GM12872 (cell line): ENCODE results near the gene AIFM1.

Source experiments
- CTCF ChIP-seq: IDR thresholded peaks from 3 replicates; pipeline ENCODE4 v1.5.1; 2011; ENCODE audit warnings: low read depth, mild to moderate bottlenecking, low read length, moderate library complexity; ENCODE audit not compliant: insufficient read depth

AIFM1 gene

DNA sequence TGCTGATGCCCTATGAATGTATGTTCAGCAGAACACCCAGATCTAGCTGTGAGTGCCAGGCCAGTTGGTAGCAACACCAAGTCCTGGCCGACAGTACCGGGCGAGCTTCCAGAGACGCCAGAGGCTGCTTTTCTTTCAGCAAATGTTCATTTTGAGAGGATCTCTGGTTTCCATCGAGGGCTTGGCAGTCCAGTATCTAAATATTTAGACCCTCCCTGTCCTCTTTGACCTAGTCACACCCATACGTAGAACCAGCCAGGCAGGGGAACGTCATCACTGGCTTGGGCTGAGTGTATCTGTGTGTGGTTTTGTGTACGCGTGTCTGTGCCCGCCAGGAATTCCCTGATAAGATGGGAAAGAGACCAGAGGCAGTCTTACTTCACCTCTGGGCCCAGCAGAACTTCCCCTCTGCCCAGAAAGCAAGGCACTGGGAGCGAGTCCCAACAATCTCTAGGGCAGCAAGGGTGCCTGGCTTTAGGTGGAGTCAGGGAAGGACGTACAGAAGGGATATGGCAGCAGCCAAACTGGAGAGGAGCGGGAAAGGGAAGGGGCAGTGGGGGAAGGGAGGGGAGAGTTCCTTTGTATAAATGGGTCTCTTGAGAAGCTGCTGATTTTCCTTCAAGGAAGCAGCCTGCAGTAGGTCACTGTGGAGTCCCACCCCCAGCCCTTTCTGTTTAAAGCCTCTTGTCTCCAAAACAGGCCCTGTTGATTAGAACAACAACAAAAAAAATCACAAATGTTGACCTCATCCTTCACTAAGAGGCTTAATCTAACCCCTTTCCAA, 40.4 kb downstream of the AIFM1 start:
- no peak for TF ChIP-seq CTCF

DNA sequence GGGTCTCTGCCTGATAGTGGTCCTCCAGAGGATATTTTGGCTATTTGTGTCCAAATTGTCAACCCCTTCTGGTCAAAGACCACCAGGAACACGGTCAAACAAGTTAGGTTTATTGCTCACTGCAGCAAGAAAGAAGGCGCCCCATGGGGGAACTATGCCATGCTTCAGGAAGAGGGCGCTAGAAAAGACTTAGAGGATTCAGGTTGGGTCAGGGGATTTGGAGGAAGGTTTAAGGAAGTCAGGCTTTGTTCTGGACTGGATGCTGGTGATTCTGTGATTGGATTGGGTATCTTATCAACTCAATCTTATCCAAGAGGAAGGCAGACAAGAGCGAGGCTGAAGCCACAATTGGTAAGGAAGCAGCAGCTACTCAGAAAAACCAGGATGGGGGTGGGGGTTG, 41.1 kb downstream of the AIFM1 start:
- TF ChIP-seq CTCF = no peak

DNA sequence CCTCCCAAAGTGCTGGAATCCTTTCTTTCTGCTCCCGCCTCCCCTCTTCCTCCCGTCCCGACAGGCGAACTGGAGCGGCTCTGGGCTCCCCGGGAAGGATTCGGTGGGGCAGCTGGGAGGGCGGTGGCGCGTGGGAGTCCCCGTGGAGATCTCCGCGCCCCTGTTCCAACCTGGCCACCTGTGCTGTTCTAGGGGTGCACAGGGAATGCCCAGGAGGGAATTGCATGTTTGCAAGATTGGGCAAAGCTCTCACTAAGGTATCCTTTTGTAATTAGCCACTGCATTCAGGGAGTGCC, 44.2 kb downstream of the AIFM1 start:
- TF ChIP-seq CTCF = no peak

DNA sequence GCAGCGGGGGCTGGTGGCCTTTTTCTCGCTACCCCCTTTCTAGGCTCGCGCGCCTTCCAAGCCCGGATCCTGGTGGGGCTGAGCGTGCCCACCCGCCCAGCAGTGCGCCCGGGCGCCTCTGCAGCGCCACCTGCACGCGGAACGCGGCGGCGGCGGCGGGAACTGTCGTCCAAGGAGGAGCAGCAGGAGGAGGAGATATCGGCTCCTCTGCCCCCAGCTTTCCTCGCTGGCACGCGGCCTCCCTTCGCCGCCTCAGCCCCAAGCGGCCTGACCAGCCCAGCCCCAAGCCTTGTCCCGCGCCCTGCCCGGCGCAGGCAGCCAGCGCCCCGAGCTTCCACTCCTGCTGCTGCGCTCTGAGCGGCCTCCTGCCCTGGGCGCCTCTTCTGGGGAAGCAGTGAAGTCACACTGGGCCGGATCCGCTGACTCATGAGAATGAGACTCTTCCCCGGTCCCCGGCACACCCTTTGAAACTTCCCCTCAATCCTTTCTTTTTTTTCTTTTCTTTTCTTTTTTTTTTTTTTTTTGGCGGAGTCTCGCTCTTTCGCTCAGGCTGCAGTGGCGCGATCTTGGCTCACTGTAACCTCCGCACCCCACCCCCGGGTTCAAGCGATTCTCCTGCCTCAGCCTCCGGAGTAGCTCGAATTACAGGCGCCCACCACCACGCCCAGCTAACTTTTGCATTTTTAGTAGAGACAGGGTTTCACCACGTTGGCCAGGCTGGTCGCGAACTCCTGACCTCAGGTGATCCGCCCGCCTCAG, 44.7 kb downstream of the AIFM1 start:
- TF ChIP-seq CTCF = peak; percentile 48

GRCh38 chrX:130120321-130120731, 45.3 kb downstream of the AIFM1 start:
- TF ChIP-seq CTCF = no peak

DNA sequence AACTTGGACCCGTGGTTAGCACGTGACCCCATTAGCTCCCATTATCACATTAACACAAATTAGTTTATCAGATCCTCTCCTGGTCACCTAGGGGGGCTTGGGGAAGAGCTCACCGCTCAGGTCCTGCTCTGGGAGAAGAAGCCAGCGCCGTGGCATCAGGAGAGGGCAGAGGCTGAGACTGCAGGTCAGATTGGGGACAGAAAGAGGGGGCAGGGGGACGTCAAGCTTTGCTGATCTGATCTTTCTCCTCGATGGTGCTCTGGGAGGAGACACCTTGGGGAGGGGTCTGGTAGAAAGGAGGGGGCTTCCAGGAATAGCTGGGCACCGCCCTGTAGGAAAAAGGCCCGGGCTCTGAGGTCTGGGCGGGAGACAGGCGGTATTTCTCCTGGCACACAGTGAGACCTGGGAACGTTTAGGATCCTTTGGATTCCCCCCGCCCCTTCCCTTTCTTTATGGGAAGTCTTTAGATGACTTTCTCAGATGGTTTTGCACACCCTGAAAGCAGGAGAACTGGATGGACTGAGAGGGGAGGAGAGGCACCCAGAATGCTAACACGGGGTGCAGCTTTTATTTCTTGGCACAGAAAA, 46.2 kb downstream of the AIFM1 start:
- TF ChIP-seq CTCF = no peak

DNA sequence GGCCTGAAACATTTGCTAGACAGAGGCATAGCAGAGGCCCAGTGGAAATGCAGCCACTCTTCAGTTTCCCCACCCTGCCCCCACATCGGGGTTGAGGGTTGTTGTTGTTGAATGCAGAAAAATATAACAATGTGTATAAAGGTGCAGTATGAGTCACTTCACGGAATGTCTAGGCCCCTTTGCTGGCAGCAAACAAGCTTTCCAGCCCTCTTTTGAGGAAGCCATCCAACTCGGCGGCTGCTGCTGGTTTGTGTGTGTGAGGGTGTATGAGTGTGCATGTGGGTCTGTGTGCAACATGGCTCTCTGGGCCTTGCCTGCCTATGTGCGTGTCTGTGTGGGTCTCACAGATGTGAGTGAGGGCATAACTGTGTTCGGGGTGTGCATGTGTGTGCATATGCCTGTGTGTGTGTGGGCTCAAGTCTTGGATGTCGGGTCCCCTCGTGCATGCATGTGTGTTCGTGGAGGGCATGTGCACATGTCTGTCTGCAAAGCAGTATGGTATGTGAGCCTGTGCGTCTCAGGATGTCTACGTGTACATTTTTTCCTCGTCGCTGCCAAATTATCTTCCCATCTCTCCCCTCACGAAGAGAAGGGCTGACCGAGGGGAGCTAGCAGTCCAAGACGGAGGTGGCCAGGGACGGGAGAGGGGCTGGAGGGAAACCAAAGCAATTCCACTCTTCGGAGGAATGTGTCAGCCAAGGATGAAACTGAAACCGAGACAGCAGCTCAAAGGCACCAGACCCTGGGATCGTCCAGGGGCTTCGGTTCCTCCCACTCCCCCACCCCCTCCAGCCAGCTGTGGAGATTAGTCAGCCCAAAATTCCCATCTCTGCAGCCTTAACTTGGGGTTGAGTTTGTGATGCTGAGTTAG, 47.0 kb downstream of the AIFM1 start:
- TF ChIP-seq CTCF = no peak
